Measurements from ENCODE around the gene PLXDC1.
"Not testable (repeated sequence)": the region's sequence is repeated elsewhere in the genome, so short reads cannot be mapped to it uniquely, and the experiment has no call there.

PLXDC1 gene

DNA sequence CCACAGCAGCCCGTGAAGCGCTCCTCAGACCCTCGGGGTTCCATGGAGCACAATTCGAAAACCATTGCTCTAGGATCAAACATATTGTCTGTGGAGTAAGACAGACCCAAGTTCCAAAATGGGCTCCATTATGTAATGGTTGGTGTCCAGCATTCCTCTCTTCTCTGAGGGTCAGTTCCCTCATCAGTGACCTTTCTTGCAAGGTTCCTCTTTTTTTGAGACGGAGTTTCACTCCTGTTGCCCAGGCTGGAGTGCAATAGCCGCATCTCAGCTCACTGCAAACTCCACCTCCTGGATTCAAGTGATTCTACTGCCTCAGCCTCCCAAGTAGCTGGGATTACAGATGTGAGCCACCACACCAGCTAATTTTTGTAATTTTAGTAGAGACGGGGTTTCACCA is 28.4 kb downstream of the PLXDC1 start:
- no peak for DNase-seq

DNA sequence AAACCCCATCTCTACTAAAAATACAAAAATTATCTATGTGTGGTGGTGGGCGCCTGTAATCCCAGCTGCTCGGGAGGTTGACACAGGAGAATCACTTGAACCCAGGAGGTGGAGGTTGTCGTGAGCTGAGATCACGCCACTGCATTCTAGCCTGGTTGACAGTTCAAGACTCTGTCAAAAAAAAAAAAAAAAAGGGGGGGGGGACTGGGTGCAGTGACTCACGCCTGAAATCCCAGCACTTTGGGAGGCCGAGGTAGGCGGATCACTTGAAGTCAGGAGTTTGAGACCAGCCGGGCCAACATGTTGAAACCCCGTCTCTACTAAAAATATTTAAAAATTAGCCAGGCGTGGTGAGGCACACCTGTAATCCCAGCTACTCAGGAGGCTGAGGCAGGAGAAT is 29.5 kb downstream of the PLXDC1 start:
- DNase-seq, result not testable (repeated sequence)

DNA sequence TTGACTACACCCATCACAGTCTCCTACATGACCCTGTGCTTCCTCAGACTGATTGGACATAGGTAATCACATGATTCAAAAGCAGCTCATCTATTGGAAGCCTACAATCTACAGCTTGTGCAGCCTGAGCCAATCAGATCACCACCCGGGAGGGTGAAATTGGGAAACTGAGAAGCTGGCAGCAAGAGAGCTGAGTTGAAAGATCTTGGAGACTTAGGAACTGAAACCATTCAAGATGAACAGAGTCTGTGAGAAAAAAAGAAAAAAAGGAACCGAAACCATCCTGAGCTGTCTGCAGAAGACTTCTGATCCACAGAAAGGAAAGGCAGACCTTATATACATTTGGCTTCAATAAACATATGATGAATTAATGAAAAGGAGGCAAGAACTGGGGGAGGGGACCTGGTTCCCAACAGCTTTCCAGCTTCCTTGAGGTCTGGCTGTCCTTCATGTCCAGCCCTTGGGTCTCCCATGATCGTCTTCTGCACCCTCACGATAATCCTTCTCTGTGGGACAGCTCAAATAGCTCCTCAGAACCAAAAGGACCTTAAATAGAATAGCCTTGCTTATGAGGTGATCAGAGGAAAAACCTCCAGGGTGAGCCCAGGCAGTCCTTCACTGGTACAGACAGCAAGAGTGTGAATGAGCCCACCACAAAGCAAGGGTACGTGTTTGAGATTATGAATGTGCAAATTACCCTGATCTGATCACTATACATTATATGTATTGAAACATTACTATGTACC is 32.6 kb downstream of the PLXDC1 start:
- no peak for DNase-seq

DNA sequence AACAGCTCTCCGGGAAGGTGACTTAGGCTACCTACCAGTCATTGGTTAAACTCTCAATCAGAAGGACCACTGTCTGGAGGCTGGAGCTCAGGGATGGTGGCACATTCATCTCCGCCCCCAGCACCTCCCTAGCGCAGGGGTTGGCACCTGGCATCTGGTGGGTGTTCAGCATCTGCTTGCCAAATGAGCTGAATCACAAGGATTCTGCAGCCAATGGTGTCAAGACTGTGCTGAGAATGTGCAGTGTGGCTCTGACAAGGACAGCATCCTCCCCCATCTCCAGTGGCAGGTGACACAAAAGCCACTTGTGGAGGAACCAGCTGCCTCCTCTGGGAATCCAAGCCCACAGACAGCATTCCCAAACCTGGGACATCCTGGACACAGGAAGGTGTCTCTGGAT is 35.2 kb downstream of the PLXDC1 start:
- no peak for DNase-seq

DNA sequence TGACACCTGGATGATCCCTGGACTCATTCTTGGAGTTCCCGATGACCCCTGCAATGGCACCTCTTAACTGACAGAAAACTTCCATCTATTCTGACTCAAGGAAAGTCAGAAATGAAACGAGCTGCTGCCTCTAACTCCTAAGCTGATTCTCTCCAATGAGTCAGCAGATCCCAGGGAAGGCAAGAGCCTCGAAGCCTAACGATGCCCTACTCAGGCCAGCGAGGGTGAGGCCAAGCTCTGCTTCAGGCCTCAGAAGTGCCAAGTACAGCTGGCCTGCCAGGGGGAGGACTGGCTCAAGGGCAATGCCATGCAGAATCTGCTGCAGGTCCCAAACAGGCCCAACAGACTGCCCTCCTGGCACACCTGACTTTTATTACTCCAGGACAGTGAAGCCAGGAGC is 36.3 kb downstream of the PLXDC1 start:
- DNase-seq, result no peak

DNA sequence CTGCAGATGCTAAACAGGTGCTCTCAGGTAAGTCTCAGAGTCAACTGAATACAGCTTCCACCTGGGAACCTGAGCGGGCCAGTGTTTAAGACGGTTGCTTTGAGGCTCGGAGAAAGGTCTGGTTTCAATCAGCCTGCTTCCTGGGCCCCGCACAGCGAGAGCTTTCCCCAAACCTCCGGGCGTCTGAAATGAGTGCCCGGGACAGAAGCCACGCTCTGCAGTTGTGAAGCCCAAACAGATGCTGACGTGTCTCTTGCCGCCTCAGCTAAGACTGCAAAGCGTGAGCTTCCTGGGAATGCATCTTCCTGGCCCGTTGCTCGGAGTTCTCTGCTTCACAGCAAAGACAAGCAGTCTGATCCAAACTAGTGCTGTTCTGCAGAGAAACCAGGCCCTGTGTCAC is 36.7 kb downstream of the PLXDC1 start:
- no peak for DNase-seq

DNA sequence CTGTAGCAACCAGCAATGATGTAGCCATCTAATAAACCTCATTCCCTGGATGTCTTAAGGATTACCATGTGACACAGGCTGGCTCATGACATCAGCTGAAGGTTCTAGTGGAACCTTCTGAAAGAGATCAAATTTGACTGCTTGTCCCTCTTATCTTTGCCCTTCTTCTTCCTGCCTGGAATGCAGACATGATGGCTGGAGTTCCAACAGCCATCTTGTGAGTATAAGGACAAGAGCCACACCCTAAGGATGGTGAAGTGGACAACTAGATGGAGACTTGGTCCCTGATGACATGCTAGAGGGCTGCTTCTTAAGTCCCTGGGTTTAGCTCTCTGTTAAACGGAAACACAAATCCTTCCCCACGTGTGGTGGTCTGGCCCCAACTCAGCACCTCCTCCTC is 37.6 kb downstream of the PLXDC1 start:
- no peak for DNase-seq

DNA sequence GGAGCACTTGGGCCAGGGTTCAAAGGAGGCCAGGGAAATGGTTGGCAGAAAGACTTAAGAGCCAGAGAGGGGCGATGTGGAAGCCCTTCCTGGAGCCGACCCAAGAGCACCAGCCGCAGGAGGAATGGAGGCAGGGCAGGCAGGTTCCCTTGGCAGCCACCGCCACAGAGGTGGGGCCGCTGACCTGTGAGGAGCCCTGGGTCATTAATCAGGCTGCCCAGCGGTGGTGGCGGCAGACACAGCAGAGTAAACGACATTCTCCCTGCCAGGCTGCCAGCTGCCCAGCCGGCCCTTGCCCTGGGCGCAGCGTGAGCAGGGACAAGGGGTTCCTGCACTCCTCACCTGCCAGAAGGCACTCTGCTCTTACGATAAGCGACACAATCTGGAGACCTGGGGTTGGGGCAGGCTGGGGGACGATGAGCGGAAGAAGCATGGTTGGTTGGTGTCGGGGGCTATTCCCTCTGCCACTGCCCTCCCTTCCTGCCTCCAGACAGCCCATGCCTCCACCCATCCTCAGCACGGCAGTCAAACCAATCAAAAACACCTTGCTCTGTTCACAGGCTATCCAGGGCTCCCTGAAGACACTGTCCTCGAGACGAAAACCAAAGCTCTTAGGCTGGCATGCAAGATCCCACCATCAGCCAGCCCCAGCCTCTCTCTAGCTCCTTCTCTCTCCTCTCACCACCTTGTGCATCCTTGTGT is 40.9 kb downstream of the PLXDC1 start:
- DNase-seq, result no peak

DNA sequence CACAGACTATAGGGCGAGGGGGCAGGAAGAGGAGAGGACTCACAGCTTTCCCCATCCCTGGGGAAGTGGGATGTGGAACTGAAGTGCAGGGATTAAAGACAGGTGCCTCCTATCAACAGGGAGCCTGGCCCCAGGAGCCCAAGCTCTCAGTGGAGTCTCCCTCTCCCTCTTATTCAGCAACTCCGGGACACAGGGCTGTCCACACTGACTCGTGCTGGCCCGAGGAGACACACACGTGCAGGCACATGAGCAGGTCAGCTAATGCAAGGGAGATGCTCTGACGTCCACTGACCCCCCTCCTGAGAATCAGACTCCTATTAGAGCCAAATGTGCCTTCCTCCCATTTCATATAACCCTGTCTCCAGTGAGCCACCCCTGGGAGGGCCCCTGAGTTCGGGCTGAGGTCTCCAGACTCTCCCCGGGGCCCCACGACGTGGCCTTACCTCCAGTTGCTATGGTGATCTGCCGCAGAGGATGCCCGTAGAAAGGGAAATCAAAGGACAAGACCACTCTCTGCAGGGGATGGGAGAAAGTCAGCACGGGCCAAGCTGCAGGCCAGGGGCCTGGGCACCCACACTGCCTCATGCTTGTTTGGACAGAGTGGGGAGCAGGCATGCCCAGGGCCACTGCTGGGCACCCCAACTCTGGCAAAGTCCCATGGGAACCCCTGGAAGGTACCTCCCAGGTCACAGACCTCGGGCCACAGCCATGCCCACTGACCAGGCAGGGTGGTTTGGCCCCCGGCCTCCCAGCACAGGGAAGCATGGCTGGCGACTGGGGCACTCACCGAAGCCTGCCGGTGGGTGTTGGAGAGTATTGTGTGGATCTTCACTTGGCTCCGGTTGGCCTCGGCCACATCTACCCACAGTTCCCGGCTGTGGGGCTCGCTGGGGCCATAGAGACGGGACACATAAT is 42.7 kb downstream of the PLXDC1 start:
- no peak for DNase-seq

DNA sequence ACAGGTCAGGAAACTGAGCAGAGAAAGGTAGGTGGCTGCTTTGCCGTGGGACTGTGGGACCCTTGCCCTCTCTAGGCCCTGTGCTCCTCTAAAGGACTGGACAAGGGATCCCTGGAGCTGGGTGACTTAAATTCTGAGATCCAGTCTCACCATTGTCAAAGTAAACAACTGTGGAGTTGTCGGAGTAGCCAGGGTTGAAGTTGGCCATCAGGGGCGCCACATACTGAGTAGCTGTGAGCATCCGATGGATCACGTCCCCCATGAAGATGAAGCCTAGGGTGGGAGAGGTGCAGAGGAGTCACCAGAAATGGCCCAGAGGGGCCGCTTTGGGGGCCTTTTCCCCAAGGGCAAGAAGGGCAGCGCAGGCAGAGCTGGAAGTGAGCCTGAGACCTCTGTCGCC is 43.5 kb downstream of the PLXDC1 start:
- no peak for DNase-seq

DNA sequence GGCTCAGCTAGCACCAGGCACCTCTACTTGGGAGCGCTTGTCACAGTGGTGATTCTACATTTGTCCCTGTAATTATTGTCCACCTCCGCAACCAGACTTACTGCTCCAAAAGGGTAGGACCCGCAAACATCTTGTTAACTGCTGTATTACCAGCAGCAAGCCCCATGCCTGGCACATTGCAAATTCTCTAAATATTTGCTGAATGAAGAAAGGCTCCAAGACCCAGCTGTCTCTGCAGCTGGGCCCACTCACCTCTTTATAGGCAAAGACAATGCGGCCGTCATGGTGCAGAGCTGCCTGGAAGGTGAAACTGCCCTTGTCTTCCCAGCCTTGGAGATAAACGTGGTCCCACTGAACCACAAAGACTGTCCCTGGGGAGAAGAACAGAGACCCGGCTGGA is 44.3 kb downstream of the PLXDC1 start:
- no peak for DNase-seq

DNA sequence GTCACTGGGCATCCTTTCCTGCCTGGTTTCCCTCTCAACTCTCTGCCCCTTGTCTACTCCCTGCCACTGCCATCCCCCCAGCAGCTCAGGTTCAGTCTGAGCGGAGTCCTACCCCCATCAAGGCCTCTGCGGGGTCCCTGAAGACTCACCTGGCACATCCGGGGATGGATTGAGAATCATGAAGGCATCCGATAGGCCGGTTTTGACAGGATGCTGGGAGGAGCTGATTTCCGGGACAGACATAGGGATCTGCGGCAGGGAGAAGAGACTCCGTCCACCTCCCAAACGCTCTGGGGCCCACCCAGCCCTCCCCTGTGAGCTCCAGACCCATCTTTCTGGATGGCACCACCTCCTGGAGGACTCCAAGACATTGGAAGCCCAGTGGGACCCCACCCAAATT is 45.7 kb downstream of the PLXDC1 start:
- DNase-seq, result no peak

DNA sequence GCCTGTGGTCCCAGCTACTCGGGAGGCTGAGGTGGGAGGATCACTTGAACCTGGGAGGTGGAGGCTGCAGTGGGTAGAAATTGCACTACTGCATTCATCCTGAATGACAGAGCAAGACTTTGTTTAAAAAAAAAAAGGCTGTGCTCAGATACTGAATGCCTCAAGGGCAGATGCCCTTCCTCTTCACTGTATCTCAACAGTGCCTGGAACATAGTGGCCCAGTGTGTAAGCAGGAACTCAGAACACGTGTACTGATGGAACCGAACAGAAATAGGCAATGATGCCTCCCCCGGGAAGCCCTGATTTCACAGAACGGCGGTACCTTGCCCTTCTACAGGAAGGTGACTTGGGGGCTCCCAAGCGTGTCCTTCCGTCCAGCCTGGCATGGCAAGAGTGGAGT is 46.8 kb downstream of the PLXDC1 start:
- no peak for DNase-seq

DNA sequence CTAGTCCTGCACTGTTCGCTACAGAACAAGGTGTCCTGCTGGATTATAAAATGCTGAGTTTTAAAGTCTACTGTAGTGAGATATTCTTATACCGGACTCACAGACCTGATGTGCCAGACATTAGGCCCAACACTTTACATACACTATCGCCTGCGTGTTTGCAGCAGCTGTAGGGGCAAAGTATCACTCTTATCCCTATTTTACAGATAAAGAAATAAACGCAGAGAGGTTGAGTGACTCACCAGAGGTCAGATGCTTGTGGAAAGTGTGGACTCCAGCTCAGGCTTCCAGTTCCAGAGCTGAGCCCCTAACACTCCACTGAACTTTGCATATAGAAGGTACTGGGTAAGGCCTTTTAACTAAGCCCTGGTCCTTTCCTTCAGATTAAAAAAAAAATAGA is 47.4 kb downstream of the PLXDC1 start:
- no peak for DNase-seq

DNA sequence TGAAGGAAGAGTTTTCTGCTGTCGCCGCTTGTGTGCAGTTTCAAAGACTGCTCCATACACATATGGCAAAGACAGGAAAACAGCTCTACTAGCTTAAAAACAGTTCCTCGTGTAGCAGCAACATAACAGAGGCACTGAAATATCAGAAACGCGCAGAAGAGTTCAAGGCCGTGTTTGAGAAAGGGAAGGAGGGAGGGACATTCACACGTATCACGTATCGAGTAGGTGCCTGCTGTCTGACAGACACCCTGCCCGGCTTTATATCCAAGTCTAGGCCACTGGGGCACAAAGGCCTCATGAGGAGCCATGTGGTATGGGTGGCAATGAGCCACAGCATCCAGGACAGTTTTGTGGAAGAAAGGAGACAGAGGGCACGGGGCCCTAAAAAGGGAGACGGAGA is 50.3 kb downstream of the PLXDC1 start:
- DNase-seq, result no peak

DNA sequence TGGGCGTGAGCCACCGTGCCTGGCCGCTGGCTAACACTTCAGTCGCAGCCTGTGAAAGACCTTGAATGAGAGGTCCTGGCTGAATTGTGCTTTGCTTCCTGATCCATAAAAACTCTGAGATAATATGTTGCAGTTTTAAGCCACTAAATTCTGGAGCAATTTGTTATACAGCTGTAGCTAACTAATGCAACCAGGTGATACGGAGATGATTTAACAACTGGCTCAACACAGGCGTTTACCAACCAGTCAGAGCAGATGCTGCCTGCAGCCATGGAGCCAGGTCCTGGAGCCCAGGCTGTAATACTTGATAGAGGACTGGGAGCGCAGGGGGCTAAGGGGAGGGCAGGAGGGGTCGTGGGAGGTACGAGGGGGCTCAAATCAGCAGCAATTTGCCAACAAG is 50.9 kb downstream of the PLXDC1 start:
- no peak for DNase-seq

DNA sequence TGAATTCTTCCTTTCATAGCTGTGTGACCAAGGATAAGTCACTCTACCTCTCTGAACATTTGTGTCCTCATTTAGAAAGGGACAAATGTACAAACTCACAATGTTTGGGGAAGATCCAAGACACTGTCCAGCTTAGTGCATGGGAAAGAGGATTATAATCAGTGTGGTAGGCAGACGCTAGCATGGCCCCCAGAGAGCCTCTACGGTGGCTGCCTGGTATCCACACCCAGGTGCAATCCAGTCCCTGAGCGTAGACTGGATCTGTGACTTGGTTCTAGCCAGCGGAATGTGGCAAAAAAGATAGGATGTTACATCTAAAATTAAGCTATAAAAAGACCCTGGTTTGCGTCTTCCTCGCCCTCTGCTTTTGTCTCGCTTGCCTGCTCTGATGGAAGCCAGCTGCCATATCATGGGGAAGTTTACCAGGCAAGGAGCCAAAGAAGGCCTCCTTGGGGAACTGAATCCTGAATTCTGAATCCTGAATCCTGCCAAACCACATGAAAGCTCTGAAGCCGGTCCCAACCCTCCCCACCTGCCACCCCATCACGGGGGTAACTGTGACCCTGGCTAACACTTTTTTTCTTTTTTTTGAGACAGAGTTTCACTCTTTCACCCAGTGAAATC is 51.7 kb downstream of the PLXDC1 start:
- DNase-seq, result no peak

DNA sequence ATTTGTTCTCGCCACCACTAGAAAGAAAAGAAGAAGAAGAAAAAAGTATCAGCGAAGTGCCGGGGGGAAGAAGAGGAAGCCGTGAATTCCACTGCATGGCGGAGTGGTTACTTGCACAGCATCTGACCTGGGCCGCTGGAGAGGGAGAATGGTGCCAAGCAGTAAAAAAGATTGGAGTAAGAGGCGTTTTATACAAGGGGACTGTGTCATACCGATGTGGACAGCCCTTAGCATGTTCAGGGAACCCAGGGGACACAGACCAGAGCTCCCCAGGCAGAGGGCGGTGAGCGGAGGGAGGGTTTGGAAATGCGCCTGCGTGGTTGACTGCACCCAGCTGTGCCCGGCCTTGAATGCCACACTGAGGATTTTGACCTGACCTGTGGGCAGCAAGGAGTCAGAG is 52.8 kb downstream of the PLXDC1 start:
- no peak for DNase-seq

DNA sequence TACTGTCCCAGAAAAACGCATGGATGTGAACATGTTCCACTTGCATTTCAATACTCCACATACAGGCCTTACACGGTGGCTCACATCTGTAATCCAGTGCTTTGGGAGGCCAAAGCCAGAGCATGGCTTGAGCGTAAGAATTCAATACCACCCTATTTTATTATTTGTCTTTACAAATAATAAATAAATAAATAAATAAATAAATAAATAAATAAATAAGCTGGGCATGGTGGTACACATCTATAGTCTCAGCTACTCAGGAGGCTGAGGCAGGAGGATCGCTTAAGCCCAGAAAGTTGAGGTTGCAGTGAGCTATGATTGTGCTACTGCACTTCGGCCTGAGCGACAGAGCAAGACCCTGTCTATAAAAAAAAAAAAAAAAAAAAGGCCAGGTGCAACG is 53.9 kb downstream of the PLXDC1 start:
- DNase-seq, result no peak

DNA sequence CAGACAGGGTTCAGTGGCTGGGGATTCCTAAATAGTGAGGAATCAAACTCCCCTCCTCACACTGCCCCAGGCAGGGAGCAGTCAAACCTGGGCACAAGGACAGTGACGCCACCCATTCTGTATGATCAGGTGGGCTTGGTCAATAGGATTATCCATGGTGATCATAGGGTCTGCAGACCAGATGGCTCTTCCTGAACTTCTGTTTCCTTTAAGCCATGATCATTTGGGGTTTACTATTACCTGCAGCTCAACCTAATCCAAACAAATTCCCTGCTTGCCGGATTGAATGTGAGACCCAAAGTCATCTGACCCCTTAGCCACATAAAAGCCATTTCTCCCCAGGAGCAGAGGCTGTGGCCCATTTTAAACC is 54.3 kb downstream of the PLXDC1 start:
- DNase-seq, result no peak

DNA sequence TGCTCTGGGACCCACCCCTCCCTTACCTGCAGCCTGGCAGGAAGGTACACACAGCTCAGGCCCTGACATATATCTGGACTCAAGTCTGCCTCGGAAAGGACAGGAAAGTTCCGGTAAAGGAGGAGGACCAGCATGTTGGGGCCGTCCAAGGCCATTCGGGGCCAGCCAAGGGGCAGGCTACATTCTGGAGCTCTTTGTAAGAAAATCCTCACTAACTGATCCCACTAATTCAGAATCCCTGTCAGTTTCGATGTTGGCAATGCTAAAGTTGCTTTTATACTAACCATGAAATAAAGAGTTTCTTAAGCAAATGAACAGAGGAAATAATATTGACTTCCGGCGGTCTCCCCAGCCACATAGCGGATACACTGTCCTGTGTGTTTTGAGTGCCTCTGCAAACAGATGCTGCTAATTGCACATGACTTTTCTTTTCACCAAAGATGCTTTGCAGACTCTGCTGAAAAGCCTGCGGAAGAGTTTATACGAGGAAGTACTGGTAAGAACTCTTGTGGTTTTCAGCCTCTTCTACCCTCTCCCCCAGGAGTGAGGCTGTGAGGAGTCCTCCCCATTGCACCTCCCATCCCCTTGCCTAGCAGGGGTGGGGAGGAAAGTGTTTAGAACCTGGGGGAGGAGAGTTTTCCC is 54.8 kb downstream of the PLXDC1 start:
- peak; percentile 30 for DNase-seq

DNA sequence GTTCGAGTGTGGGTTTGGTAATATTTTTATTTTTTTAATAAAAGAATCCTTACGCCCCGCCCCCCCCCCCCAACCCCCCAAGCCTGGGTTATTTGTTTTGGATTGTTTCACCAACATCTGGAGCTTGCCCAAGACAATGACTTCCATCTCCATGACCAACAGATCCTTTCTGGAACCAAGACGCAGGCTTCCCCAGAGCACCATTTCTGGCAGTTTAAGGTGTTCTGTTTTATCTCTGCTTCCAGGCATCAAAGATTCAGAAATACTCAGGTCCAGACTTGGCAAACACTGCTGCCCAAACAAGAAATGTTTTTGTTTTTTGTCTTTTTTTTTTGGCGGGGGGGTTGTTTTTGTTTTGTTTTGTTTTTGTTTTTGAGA is 56.1 kb downstream of the PLXDC1 start:
- no peak for DNase-seq

Data from activated T-cell treated with anti-CD3 and anti-CD28 coated beads, Interleukin-2, amount 50 U/mL, for 1 hour (primary cell).